Activated CD8-positive, alpha-beta memory T cell treated with anti-CD3 and anti-CD28 coated beads, Interleukin-2, amount 50 U/mL, for 48 hours (primary cell): ENCODE results near the gene ZRANB1.

Experiments used
- DNase-seq: peaks from one replicate; pipeline ENCODE4 v3.0.0-alpha.2; 2020

Gene ZRANB1

GRCh38 chr10:124923684-124924083 is 18.2 kb upstream of the ZRANB1 start:
- no peak for DNase-seq

DNA sequence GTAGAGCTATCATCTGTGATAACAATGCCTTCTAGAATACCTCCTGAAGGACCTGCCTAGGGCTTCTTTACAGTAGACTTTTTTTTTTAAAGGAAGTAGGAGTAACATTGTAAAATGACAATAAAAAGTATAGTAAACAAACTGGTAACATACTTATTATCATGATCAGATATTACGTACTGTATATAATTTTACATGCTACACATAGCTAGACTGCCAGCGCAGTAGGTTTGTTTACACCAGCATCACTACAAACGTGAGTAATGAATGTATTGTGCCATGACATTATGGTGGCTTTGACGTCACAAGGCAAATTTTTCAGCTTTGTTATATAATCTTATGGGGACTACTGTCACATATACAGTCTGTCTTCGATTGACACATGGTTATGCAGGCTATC is 15.4 kb upstream of the ZRANB1 start:
- no peak for DNase-seq

DNA sequence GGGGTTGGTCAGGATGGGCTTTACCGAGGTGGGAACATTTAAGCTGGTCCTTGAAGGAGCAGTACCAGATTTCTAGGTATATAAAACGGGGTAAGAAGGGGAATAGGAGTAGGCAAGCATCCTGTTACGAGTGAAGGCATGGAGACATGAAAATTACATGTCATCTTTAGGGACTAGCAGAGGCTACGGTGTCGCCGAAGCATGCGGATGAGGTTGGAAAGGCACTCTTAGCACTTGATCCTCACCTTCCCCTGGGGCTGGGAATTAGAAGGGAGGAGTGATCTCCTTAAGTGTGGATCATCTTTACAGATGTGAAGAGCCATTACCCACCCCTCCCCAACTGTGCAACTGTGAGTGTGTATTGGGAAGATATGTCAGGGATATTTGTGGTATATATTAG is 13.8 kb upstream of the ZRANB1 start:
- no peak for DNase-seq

DNA sequence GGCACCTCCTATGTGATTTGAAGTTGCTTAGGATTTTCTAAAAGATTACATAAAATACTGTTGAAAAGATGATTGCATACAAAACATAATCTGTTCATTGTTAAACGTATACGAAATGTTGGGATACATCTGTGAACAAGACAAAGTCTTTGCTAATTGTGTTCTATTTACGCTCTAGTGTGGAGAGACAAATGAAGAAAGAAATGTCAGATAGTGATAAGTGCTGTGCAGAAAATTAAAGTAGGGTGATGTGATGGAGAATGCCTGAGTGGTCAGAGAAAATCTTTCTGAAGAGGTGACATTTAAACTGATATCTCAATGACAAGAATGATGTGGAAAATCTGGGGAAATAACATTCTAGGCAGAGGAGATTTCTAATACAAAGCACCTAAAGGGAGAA is 13.4 kb upstream of the ZRANB1 start:
- DNase-seq: no peak

DNA sequence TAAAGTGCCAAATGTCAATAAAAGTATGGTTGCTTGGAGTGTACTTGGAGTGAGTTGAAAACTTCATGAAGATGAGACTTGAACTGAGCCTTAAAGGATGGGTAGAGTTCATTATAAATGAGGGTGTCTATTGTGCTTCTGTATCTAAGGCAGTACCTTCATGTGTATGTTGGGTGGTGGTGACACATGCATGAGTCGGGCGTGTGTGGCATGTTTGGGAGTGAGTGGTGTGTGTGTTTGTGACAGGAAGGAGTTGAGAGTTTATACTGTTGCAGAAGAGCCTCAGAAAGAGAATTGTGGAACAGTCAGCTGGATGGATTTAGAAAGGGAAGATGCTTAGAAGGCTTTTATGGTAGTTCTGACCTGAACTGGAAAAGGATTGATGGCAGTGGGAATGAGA is 6.0 kb upstream of the ZRANB1 start:
- DNase-seq: no peak

- no peak for DNase-seq
Measured at GRCh38 chr10:124936813-124937212, 5.1 kb upstream of the ZRANB1 start.

GRCh38 chr10:124939290-124939689 is 2.6 kb upstream of the ZRANB1 start:
- DNase-seq: no peak

DNA sequence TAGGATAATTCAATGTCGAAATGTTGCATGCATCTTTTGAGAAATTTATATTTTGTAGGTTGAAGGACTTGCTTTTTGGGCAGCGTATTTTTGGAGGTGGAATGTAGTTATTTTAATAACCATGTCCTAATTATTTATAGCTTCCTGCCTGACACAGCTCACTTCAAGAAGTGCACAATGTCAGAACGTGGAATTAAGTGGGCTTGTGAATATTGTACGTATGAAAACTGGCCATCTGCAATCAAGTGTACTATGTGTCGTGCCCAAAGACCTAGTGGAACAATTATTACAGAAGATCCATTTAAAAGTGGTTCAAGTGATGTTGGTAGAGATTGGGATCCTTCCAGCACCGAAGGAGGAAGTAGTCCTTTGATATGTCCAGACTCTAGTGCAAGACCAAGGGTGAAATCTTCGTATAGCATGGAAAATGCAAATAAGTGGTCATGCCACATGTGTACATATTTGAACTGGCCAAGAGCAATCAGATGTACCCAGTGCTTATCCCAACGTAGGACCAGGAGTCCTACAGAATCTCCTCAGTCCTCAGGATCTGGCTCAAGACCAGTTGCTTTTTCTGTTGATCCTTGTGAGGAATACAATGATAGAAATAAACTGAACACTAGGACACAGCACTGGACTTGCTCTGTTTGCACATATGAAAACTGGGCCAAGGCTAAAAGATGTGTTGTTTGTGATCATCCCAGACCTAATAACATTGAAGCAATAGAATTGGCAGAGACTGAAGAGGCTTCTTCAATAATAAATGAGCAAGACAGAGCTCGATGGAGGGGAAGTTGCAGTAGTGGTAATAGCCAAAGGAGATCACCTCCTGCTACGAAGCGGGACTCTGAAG is 620 bp downstream of the ZRANB1 start:
- DNase-seq: no peak

GRCh38 chr10:124943301-124944092 is 1.6 kb downstream of the ZRANB1 start:
- no peak for DNase-seq

GRCh38 chr10:124944982-124945381 is 3.1 kb downstream of the ZRANB1 start:
- no peak for DNase-seq

GRCh38 chr10:124946945-124947344 is 5.0 kb downstream of the ZRANB1 start:
- no peak for DNase-seq

GRCh38 chr10:124949543-124949942 is 7.6 kb downstream of the ZRANB1 start:
- no peak for DNase-seq

DNA sequence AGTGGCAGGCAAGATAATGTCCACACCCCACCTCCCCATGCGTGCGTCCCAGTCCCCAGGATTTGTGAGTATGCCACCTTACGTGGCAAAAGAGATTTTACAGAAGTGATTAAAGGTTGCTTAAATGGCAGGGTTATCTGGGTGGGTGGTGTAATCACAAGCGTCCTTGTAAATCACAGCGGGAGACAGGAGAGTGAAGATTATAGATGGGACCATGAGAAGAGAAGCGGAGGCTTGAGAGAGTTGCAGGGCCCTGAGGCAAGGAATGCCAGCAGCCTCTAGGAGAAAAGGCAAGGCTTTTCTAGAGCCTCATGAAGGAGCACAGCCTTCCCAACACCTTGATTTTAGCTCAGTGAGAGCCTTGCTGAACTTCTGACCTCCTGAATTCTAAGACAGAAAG is 10.2 kb downstream of the ZRANB1 start:
- DNase-seq: no peak

- DNase-seq: no peak
Measured at GRCh38 chr10:124953421-124953820, 11.5 kb downstream of the ZRANB1 start.

DNA sequence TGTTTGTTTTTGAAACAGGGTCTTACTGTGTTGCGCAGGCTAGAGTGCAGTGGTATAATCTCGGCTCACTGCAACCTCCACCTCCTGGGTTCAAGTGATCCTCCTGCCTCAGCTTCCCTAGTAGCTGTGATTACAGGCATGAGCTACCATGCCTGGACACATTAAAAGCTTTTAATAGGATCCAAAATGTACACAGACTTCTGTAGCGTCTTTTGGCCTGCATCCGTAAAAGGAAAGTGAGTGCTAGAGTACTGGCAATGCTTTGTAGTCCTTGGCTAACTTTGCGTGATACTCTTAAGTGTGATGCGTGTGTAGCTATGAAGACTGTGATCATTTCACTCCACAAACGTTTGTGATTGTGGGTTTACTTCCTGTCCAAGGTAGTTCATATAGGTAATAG is 13.3 kb downstream of the ZRANB1 start:
- DNase-seq: no peak

- no peak for DNase-seq
Measured at GRCh38 chr10:124955868-124956267, 13.9 kb downstream of the ZRANB1 start.

- DNase-seq: no peak
Measured at GRCh38 chr10:124956764-124957163, 14.8 kb downstream of the ZRANB1 start.

- no peak for DNase-seq
Measured at GRCh38 chr10:124957404-124957947, 15.6 kb downstream of the ZRANB1 start.

DNA sequence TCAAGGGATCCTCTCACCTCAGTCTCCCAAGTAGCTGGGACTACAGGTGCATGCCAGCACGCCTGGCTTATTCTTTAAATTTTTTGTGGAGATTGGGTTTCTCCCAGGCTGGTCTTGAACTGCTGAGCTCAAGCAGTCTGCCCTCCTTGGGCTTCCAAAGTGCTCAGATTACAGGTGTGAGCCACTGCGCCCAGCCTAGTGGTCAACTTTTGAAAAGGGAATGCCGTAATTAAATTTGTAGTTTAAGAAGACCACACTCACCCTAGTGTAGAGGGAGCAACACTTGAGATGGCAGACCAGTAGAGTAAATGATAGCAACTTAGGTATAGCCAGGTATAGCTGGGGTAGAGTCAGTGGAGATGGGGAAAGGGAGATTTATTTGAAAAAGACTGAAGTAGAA is 17.6 kb downstream of the ZRANB1 start:
- DNase-seq: no peak

DNA sequence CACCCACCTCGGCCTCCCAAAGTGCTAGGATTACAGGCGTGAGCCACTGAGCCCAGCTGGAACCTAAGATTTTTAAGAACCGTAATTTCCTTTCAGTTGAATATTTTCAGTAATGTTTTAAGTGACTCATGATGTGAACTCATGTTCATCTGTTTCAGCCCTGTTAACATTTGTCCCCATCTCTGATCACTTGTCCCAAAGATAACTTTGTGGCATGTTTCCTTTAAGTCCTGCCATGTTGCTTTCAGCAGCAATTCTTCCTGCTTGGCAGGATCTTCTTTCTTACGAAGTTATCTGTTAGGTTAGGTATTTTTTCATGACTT is 19.3 kb downstream of the ZRANB1 start:
- no peak for DNase-seq

GRCh38 chr10:124962421-124962820 is 20.5 kb downstream of the ZRANB1 start:
- no peak for DNase-seq

DNA sequence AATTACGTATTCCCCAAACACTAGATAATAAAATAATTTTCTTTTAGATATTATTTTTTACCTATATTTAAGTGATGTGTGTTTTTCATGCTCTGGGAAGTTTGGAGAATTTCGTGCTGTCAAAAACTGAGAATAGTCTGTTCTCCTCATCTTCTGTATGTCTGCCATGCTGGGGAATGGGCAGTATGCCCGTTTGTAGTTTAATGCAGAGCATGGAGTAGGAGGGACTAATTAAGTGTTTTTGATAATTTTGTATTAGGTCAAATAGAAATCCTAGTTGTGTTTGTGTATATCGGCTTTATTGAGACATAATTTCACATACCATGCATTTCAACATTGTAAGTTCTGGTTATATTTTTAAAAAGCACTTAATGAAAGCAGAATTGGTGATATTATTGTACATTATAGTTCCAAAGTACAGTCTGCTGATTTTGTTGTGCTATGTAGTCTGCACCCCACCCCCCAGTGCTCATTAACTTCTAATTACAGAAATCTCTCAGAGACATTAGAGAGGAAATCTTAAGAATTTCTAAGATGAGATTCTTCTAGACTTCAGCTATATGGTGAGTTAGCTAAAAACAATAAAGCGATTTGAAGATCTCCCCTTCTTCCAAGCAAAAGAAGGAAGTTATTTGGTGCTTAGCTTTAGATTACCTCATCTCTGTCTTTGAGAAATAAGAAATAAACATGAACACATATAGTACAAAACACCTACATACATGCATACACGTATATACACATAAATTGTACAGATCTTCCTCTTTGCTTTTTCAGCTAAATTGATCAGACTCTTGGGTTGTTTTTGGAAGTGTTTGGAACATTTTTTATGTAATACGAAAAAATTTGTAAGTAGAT is 22.2 kb downstream of the ZRANB1 start:
- no peak for DNase-seq

DNA sequence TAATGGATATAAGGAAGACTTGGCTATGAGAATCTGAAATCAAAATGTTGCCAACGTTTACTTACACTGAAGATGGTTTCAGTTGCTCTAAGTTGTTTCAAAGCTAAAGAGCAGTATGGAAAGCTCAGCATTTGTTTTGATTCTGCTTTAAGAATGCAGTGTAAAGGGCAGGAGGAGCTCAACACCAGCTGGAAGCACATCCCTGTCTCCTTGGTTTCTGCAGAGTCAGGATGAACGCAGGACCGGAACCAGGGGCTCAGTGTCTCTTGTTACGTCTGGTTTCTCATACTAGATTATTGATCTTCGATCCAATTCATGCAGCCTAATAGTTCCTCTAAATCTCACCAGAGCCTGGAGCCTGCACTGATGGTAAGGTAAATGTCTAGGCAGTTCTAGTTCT is 24.1 kb downstream of the ZRANB1 start:
- no peak for DNase-seq
